ENCODE data around the gene ROS1.

DNA sequence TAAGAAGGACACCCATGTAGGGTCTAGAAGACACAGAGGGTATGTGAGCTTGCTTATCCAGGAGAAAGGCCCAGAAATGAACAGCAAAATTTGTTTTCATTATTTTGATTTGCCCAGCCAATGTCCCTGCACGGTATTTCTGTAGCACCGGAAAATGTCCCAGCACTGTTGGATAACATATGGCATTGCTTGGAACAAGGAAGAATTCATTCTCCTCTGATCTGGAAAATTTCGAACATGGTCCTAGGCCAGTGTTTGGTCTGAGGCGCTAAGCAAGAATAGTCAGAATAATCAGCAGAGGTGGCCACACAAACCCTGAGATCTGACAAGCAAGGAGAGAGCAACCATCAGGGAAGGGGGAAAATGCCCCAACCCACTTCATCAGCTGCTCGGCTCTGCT lies 26.6 kb downstream of the ROS1 start:
- TF ChIP-seq, protein P1, sequence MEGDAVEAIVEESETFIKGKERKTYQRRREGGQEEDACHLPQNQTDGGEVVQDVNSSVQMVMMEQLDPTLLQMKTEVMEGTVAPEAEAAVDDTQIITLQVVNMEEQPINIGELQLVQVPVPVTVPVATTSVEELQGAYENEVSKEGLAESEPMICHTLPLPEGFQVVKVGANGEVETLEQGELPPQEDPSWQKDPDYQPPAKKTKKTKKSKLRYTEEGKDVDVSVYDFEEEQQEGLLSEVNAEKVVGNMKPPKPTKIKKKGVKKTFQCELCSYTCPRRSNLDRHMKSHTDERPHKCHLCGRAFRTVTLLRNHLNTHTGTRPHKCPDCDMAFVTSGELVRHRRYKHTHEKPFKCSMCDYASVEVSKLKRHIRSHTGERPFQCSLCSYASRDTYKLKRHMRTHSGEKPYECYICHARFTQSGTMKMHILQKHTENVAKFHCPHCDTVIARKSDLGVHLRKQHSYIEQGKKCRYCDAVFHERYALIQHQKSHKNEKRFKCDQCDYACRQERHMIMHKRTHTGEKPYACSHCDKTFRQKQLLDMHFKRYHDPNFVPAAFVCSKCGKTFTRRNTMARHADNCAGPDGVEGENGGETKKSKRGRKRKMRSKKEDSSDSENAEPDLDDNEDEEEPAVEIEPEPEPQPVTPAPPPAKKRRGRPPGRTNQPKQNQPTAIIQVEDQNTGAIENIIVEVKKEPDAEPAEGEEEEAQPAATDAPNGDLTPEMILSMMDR (conservative IDR thresholded peaks at IDR 0.05 in 1 of 2, IDR thresholded peaks at IDR 0.05 in 1 of 2; ENCODE audit: low read depth in 1 of 2, low read length in 2 of 2), result no peak
- no peak for TF ChIP-seq EZH2 (IDR thresholded peaks at IDR 0.05; ENCODE audit: low read length, missing control alignments)
